ENCODE measurements around the gene STK39. TPM values are rescaled to one million over a fixed set of nuclear protein-coding genes. Genes with fewer than 3 reads are reported as not detected.

Gene STK39
- total RNA-seq, 4 donors from 2014 or later: 6.4 to 9.0 (median 6.7) TPM

DNA sequence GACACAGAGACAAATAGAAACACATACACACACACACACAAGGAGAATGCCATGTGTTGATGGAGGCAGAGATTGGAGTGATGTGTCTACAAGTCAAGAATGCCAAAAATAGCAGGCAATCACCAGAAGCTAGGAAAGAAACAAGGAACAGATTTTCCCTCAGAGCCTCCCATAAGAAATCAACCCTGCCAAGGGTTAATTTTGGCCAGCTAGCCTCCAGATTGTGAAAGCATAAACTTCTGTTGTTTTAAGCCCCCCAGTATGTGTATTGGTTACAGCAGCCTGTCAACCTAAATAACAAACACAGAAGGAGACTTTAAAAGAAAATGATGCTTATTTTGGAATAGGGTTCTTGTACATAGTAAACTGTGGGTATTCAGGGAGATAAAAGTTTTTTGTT, 5.6 kb upstream of the STK39 start:
- no peaks in the 10 kb centered on the region for H3K36me3 ChIP-seq
- peaks cover 4 to 8% of the 10 kb centered on the region in 2 donors for H3K4me1 ChIP-seq
- H3K9me3 ChIP-seq: no peaks in the 10 kb centered on the region
- H3K4me3 ChIP-seq (replicated peaks in 1 of 3): no peak overlapping the region
- no peak overlapping the region for H3K27ac ChIP-seq
- no peak for DNase-seq
- TF ChIP-seq, protein P1, sequence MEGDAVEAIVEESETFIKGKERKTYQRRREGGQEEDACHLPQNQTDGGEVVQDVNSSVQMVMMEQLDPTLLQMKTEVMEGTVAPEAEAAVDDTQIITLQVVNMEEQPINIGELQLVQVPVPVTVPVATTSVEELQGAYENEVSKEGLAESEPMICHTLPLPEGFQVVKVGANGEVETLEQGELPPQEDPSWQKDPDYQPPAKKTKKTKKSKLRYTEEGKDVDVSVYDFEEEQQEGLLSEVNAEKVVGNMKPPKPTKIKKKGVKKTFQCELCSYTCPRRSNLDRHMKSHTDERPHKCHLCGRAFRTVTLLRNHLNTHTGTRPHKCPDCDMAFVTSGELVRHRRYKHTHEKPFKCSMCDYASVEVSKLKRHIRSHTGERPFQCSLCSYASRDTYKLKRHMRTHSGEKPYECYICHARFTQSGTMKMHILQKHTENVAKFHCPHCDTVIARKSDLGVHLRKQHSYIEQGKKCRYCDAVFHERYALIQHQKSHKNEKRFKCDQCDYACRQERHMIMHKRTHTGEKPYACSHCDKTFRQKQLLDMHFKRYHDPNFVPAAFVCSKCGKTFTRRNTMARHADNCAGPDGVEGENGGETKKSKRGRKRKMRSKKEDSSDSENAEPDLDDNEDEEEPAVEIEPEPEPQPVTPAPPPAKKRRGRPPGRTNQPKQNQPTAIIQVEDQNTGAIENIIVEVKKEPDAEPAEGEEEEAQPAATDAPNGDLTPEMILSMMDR (IDR thresholded peaks at IDR 0.05): no peak
- TF ChIP-seq POLR2A (IDR thresholded peaks at IDR 0.05): no peak
- intact Hi-C loops (cut with DNase I): no loop called here
- H3K27me3 ChIP-seq: no peaks in the 10 kb centered on the region

DNA sequence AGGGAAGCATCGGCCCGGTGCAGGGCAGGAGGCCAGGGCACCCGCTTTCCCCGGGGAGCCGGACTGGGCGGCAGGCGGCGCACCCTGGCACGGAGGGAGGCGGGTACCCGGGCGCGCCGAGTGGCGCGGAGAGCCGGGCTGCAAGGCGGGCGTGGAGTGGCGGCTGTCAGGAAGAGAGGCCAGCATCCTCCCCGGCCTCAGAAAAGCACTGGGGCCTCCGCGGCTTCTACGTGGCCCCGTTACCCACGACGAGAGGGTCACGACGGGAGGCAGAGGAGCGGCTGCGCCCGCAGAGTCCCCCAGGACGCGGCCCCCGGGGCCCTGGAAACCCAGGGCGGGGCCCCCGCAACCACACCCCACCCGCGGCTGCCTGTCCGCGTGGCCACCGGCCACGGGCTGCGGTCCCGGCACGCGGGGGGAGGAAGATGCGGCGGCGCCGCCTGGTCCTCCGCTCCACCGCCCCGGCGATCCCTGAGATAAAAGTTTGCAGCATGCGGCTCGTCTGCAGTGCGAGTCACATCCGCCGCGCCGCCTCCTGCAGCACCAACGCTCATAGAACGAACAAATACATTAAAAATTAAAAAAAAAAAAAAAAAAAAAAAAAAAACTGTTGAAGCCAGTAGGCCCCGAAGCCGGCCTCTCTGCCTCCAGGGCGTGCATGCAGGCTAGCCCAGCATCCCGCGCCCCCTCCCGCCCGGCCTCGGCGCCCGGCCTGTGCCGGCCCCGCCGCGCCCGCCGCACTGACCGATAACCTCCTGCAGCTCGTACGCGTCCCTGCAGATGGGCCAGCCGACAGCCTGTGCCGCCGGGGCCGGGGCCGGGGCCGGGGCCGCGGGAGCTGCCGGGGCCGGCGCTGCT, 683 bp downstream of the STK39 start:
- TF ChIP-seq POLR2A (IDR thresholded peaks at IDR 0.05): no peak
- TF ChIP-seq, protein P1 (IDR thresholded peaks at IDR 0.05): peak in 3 of 6 experiments; percentile 1 to 45 (median 37)

DNA sequence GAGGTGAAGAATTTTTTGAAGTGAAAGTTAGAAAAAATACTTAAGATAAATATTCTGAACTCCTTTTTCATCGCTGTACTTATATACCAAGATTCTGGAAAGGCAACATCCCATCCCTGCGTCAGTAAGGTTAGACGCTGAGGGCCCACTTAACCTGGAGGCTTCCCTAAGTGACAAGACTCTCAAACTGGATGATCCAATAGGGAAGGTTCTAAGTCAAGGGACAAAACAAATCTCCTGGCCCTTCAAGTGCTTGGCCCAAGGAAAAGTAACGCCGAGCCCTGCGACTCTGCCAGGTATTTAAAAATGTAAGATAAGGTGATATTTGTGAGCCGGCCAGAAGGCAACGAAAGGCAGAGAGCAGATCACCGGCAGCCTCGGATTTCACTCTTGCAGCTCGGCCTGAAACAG, 1.3 kb downstream of the STK39 start:
- H3K36me3 ChIP-seq: no peaks in the 10 kb centered on the region
- no peaks in the 10 kb centered on the region for H3K27me3 ChIP-seq
- WGBS, 2 donors: 13% methylated on average over 11 of the region's 11 CpGs
- no peaks in the 10 kb centered on the region for H3K9me3 ChIP-seq
- intact Hi-C loops (cut with DNase I): no loop called here
- peaks cover 4 to 15% of the 10 kb centered on the region in 2 donors for H3K4me1 ChIP-seq
- H3K4me3 ChIP-seq (replicated peaks in 1 of 3): peak overlapping the region; percentile 59 to 66 (median 64)
- no peak for DNase-seq
- peak overlapping the region; percentile 18 to 83 (median 72) for H3K27ac ChIP-seq
- TF ChIP-seq, protein P1 (IDR thresholded peaks at IDR 0.05): no peak
- TF ChIP-seq POLR2A (IDR thresholded peaks at IDR 0.05): peak in 1 of 2 donors; percentile 14

More for the DNA sequence above, 683 bp downstream of the STK39 start:
- Histone ChIP-seq H3K36me3 (no peaks in the 10 kb centered on the region), H3K4me3 (replicated peaks in 1 of 3) (peak overlapping the region; percentile 59 to 66 (median 64)), H3K27ac (peak overlapping the region; percentile 18 to 83 (median 72)), H3K4me1 (peaks cover 4 to 13% of the 10 kb centered on the region in 2 donors), H3K9me3 (no peaks in the 10 kb centered on the region), H3K27me3 (no peaks in the 10 kb centered on the region)
- 1% methylated on average over 28 to 50 of the region's 95 CpGs for whole genome bisulfite sequencing, 2 donors
- intact Hi-C loops (cut with DNase I): no loop called here
- DNase-seq: peak; percentile 78 to 82

DNA sequence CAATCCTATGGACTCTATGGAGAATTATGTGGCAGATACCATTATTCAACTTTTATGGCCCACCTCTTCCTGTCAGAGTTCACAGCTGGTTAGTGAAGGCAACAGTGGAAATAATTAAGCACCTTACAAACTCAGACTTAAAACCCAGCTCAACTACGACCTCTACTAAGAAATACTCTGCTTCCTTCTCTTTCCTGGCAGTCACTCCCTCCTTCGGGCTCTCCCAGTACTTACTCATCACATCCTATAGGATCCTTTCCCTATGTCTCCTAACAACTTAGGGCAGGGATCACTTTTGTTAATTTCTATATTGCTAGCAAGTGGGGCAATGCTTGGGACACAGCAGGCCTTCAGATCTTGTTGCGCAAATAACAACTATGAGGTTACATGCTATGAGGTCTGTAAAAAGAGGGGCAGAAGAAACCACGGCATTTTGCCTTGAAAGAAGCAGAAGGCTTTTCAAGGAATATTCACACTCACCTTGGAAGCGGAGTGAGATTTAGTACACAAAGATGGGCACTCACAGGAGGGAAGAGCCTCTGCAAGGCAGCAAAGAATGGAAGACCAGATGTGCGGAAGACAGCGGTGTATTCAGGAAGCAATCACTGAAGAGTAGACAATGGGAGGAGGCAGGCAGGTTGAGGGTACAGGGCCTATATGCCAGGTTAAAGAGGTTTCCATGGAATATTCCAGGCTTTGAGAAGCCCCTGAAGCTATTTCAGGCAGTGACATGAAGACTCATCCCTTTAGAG, 2.1 kb downstream of the STK39 start:
- DNase-seq: no peak
- intact Hi-C loops (cut with DNase I): no loop called here
- TF ChIP-seq, protein P1 (IDR thresholded peaks at IDR 0.05): no peak
- TF ChIP-seq POLR2A (IDR thresholded peaks at IDR 0.05): no peak
- Histone ChIP-seq H3K4me1 (peaks cover 4 to 16% of the 10 kb centered on the region in 2 donors), H3K9me3 (no peaks in the 10 kb centered on the region), H3K27ac (no peak overlapping the region), H3K27me3 (no peaks in the 10 kb centered on the region), H3K4me3 (replicated peaks in 1 of 3) (no peak overlapping the region), H3K36me3 (no peaks in the 10 kb centered on the region)
- WGBS, 2 donors: 90 to 92% methylated on average over 7 of the region's 7 CpGs
